ENCODE results near the gene CD101. TPM values are rescaled to one million over a fixed set of nuclear protein-coding genes. Genes with fewer than 3 reads are reported as not detected.
A peak's percentile ranks its signal among the peaks of the same experiment; 100 is the strongest.
"Not testable (repeated sequence)": the region's sequence is repeated elsewhere in the genome, so short reads cannot be mapped to it uniquely, and the experiment has no call there.

The CD101 gene, protein sequence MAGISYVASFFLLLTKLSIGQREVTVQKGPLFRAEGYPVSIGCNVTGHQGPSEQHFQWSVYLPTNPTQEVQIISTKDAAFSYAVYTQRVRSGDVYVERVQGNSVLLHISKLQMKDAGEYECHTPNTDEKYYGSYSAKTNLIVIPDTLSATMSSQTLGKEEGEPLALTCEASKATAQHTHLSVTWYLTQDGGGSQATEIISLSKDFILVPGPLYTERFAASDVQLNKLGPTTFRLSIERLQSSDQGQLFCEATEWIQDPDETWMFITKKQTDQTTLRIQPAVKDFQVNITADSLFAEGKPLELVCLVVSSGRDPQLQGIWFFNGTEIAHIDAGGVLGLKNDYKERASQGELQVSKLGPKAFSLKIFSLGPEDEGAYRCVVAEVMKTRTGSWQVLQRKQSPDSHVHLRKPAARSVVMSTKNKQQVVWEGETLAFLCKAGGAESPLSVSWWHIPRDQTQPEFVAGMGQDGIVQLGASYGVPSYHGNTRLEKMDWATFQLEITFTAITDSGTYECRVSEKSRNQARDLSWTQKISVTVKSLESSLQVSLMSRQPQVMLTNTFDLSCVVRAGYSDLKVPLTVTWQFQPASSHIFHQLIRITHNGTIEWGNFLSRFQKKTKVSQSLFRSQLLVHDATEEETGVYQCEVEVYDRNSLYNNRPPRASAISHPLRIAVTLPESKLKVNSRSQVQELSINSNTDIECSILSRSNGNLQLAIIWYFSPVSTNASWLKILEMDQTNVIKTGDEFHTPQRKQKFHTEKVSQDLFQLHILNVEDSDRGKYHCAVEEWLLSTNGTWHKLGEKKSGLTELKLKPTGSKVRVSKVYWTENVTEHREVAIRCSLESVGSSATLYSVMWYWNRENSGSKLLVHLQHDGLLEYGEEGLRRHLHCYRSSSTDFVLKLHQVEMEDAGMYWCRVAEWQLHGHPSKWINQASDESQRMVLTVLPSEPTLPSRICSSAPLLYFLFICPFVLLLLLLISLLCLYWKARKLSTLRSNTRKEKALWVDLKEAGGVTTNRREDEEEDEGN
- 0.07 and 1.2 TPM in 2 replicates for total RNA-seq (2014; rRNA removed; shearing (Covaris generic))

DNA sequence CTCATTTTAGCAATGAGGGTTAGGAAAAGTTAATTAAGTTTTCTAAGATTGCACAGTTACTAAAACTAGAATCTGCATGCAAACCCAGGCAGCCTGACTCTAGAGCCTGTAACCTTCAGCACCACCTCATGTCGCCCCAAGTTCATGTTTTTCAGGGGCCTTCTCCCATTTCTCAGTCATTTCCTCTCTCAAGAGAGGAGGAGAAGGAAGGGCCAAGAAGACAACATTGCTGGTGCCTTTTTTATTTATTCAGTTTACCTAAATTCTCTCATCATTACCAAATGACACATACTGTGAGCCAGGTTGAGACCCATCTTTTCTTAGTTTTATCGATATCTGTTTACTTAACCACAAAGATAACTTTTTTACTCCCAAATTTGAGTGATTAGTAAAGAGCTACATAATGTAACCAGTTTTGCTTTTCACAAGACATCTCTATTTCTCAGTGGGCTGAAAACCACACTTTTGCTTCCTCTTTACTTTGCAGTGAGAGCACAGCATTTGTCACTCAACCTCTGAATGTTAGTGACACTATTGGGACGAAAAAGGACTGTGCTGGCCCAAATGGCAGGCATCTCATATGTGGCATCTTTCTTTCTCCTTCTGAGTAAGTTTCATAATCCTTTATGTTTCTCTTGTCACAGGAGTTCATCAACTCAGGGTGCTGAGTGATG, at the start of gene CD101:
TSS of gene CD101 (plus strand) at position 507 of the 674 bp plus-strand sequence. CDS start at position 565, 58 bp downstream.
- DNase-seq (ENCODE audit: low read depth) = no peak

DNA sequence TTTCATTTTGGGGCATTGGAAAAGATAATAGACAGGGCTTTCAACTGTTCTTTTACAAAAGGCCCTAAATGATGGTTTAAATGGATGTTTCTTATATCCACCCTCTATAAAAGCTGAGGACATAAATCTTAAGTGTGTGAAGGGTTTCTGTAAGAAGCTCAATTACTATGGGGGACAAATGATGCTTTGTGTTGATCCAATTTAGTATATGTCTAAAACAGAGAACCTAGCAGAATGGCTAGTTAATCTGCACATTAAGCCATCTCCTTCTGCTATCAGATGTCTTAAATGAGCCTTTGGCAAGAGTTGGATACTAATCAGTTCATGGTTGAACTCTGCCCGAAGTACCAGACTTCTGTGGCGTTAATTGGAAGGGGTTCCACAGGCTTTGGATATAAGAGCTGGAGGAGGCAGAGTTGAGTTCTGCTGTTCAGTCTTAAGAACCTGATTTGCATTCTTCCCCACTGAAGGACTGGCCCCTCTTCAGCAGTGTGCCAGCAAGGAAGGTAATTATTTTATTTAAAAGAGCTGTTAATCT, 48.8 kb upstream of the CD101 start:
- no peak for DNase-seq (ENCODE audit: low read depth)

DNA sequence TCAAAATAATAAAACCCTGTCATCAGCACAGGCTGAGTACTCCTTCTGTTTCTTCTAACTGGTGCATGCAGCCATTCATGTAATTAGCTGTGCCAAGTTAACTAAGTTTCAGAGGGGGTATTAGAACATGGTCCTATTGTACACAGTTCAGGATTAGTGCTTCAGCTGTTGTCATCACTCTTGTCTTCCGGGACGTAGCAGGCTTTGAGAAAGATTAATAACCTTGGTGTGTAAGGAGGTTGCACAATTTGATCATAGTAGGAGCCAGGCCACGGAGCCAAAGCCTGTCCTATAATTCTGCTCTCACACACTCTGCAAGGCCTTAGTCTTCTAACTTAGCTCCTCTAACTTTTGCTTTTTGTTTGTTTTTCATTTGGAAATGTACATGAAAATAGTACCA, 47.1 kb upstream of the CD101 start:
- DNase-seq (ENCODE audit: low read depth) = no peak

DNA sequence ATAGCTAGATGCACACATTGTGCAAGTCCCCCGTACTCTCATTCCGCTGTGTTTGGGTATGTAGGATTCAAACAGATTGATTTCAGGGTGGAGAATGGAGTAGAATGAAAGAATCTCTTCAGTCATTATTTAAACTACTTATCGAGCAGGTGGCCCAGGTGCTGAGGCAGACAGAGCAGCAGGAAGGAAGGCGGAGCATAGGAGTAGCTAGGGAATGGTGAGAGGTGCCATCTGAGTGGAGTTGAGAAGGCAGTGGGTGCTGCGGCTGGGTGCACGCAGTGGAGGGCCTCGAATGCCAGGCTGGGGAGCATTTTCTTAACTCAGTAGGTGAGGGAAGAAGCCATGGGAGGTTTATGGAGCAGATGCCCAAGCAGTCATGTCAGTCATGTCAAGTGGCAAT, 45.2 kb upstream of the CD101 start:
- no peak for DNase-seq (ENCODE audit: low read depth)

DNA sequence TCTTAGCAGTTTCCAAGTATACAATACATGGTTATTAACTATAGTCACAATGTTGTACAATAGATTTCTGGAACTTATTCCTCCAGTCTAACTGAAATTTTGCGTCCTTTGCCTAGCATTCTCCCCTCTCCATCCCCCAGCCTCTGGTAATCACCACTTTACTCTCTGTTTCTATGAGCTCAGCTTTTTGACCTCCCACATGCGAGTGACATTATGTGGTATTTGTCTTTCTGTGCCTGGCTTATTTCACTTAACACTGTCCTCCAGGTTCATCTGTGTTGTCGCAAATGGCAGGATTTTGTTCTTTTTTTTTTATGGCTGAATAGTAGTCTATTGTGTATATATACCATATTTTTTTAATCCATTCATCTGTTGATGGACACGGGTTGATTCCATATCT, 43.9 kb upstream of the CD101 start:
- DNase-seq (ENCODE audit: low read depth) = no peak

DNA sequence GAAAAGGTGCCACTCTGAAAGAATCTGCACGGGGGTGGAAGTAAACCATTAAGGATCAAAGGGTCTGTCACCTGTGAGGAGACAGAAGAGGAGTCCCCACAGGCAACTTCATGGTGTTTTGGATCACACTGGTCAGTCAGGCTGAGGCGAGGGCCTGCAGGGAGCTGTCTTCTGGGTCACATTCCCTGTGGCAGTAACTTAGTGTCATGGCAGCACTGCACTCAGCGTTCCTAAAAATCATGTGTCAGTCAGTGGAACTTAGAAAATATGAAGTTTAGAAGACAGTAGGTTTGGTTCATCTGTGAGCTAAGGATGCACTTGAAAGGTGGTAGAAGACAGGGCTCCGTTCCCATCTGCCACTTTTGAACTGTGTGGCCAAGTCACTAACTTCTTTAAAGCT, 43.5 kb upstream of the CD101 start:
- DNase-seq (ENCODE audit: low read depth) = no peak

DNA sequence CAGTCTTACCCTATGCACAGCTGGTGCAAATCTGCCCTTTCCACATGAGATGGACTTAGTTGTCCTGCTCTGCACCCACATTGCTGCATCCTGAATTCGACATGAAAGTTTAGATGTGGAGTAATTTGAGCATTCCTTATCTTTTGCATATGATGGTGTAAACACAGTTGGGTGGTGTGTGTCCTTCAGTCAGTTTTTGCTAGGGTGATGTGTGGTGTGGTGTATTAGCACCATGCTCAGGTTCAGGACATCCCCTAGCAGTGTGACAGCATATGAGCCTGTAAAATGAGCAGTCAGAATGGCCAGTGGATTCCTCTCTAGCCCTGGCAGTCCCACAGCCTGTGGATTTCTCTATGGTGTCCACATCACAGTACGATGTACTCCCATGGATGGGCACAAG, 42.6 kb upstream of the CD101 start:
- DNase-seq (ENCODE audit: low read depth) = no peak

DNA sequence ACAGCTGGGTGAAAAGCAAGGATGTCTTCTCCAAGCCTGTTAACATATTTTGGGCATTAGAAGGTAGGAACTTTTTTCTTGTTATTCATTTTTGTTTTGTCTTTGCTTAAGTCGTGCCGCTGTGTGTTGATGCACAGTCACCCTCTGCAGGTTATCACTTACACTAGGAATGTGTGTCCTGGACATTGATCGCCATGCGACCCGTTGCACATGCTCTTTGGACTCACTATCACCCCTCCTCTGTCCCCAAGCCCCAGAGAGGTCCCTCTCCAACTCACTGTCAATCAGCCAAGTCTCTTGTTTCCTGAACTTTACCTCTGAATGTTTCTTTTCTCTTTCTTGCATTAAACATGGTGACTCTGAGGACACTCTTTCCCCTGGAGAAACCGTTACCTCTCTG, 40.0 kb upstream of the CD101 start:
- no peak for DNase-seq (ENCODE audit: low read depth)

- no peak for DNase-seq (ENCODE audit: low read depth)
These were observed 38.4 kb upstream of the CD101 start for GRCh38 chr1:116962987-116963639.

- no peak for DNase-seq (ENCODE audit: low read depth)
These were observed 34.8 kb upstream of the CD101 start for GRCh38 chr1:116966791-116967190.

DNA sequence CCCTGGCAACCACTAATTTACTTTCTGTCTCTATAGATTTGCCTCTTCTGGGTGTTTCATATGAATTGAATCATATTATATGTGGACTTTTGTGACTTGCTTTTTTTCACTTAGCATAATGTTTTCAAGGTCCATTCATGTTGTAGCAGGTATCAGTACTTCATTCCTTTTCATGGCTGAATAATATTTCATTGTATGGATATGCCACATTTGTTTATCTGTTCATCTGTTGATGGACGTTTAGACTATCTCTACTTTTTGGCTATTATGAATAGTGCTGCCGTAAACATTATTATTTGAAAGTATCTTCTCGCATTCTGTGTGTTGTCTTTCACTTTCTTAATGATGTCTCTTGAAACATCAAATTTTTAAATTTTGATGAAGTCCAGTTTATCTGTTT, 32.8 kb upstream of the CD101 start:
- no peak for DNase-seq (ENCODE audit: low read depth)

GRCh38 chr1:116971258-116971860, 30.2 kb upstream of the CD101 start:
- peak; percentile 18 for DNase-seq (ENCODE audit: low read depth)

DNA sequence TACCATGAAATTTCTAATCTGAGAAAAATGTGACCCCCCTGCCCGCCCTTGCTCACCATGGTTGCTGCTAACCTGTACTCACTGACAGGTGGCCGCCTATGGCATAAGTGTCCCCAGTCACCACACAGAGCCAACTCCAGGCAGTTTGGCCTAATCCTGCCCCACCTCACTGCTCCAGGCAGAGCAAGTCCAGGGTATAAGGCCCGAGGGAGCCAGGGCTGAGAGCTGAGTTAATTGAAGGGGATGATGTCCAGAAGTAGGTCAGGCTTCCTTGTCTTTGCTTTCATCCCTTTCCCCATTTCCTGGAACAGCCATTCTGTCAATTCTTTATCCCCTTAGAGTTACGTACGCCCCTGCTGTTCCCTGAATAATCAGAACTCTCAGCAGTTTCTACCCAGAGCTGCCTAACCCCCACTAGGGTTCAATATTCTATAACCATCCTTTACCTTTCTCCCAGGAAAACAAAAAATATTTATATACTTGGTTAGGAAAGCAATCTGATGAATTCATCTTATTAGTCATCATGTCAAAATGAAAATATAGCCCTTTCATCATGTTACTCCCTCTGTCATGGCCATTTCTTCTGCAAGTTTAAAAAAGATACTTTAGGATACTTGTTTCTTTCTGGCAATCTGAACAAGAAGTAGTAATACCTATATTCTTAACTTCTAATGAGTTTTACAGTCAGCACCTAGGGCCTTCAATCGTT, 29.4 kb upstream of the CD101 start:
- peak; percentile 50 for DNase-seq (ENCODE audit: low read depth)

DNA sequence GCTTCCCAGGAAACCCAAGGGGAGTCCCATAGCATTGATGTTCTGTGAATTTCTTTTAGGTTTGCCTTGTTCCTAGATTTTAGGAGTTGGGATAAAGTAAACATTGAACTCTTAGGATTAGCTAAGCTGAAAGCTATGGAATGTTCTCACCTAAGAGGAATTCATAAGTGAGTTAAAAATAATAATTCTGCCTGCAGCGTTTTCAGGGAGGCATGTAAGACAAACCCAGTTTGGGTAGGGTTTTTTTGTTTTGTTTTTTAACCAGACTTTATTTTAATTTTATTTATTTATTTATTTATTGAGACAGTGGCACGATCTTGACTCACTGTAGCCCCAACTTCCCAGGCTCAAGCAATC, 28.9 kb upstream of the CD101 start:
- peak; percentile 67 for DNase-seq (ENCODE audit: low read depth)

DNA sequence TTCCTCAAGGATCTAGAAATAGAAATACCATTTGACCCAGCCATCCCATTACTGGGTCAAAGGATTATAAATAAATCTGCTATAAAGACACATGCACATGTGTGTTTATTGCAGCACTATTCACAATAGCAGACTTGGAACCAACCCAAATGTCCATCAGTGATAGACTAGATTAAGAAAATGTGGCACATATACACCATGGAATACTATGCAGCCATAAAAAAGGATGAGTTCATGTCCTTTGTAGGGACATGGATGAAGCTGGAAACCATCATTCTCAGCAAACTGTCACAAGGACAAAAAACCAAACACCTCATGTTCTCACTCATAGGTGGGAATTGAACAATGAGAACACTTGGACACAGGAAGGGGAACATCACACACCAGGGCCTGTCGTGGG, 21.3 kb upstream of the CD101 start:
- not testable (repeated sequence) for DNase-seq (ENCODE audit: low read depth)

DNA sequence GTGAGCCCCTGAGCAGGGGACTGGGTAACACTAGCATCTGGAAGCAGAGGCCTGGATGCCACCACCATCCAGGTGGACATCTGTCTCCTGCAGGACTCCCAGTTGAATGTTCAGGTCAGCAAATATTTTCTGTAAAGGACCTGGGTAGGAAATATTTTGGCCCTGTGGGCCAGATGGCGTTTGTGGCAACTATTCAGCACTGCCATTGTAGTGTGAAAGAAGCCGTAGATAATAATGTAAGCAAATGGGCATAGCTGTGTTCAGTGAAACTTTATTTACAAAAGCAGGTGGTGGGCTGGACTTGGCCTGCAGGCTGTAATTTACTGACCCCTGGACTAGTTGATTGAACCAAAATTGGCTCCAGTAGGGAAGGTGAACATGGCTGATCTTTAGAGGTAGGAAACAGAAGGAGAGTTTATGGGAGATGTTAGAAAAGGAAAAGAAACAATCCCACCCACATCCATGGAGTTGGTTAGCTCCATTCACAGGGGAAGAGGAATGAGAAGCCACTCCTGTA, 20.0 kb upstream of the CD101 start:
- no peak for DNase-seq (ENCODE audit: low read depth)

DNA sequence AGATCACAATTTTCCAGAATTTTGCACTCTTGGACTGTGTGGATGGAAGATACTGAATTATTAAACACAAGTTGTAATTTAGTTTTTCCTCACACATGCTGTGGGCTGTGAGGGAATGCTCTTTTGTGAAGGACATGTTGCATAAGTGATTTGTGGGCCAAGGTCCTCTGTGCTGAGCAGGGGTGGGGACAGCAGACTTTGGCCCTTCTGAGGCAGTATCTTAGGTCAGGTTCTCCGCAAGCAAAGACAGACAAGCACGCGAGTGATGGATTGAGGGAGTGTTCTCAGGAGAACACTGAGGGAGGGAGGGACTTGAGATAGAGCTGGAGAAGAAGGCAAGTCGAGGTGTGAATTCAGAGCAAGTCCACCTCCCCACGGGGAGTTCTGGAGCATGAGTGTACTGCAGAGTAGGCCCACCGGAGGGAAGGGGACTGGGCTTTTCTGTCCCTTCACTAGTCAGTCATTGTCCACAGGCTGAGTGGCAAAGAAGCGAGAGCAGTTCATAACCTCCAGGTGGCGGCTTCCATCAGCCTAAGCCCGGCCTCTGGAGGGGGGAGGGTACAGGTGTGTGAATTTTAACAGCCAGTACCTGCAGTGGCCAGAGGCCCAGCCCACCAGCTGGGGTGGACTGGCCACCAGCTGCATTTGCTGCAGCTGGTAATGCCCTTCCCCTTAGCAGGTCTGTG, 19.1 kb upstream of the CD101 start:
- DNase-seq (ENCODE audit: low read depth) = no peak

DNA sequence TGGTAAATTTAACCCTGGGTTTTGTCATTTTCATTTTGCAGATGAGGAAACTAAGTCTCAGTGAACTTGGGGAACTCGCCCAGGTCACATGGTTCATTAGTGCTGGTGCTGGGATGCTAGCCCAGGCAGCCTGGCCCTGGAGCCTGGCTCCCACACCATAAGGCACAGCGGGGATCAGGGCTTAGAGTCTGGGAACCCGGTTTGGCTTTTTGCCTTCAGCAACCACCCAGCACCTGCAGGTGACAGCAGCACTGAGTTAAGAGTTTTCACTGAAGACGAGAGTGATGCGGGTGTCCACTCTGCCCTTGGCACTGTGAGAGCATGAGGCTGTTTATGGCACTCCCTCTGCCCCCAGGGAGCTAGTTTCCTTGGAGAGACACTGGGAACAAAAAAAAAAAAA, 18.4 kb upstream of the CD101 start:
- no peak for DNase-seq (ENCODE audit: low read depth)

GRCh38 chr1:116983678-116984077, 17.9 kb upstream of the CD101 start:
- no peak for DNase-seq (ENCODE audit: low read depth)
